Smooth muscle cell (in vitro differentiated cells): ENCODE measurements around the gene DNM3. TPM values are rescaled to one million over a fixed set of nuclear protein-coding genes. Genes with fewer than 3 reads are reported as not detected.

Experiments
- DNase-seq: peaks from one replicate; lab custom pipeline; 2025; ENCODE audit not compliant: unreplicated experiment; lab: John Stamatoyannopoulos, UW
- H2AFZ ChIP-seq: fragments of 200-600 bp; sonication (generic); 2 replicates; pipeline ENCODE4 v1.6.0; 2016; ENCODE audit warnings: antibody characterized with exemption, low read depth, mild to moderate bottlenecking
- H3F3A ChIP-seq: fragments of 200-600 bp; sonication (generic); 2 replicates; pipeline ENCODE4 v1.6.0; 2017; ENCODE audit warnings: antibody characterized with exemption, low read depth
- H3K27ac ChIP-seq: fragments of 200-600 bp; sonication (generic); 2 replicates; pipeline ENCODE4 v1.5.1; 2016; ENCODE audit warnings: low read depth, mild to moderate bottlenecking
- H3K27me3 ChIP-seq: fragments of 200-600 bp; sonication (generic); 2 replicates; pipeline ENCODE4 v1.6.1; 2016; ENCODE audit warnings: low read depth, mild to moderate bottlenecking
- H3K36me3 ChIP-seq: fragments of 200-600 bp; sonication (generic); 2 replicates; pipeline ENCODE4 v1.5.1; 2016; ENCODE audit warnings: low read depth
- H3K4me1 ChIP-seq: fragments of 200-600 bp; sonication (generic); 2 replicates; pipeline ENCODE4 v1.5.1; 2016; ENCODE audit warnings: low read depth
- H3K4me2 ChIP-seq: fragments of 200-600 bp; sonication (generic); 2 replicates; pipeline ENCODE4 v1.6.0; 2016; ENCODE audit warnings: mild to moderate bottlenecking
- H3K4me3 ChIP-seq: fragments of 200-600 bp; sonication (generic); 2 replicates; pipeline ENCODE4 v1.5.1; 2016; ENCODE audit warnings: mild to moderate bottlenecking
- H3K79me2 ChIP-seq: fragments of 200-600 bp; sonication (generic); 2 replicates; pipeline ENCODE4 v1.6.0; 2016; ENCODE audit warnings: low read depth, mild to moderate bottlenecking
- H3K9ac ChIP-seq: fragments of 200-600 bp; sonication (generic); 2 replicates; pipeline ENCODE4 v1.6.0; 2016; ENCODE audit warnings: low read depth
- H3K9me3 ChIP-seq: fragments of 200-600 bp; sonication (generic); replicated peaks from 2 replicates; pipeline ENCODE4 v1.5.1; 2016; ENCODE audit warnings: low read depth
- H4K20me1 ChIP-seq: fragments of 200-600 bp; sonication (generic); 2 replicates; pipeline ENCODE4 v1.6.0; 2016; ENCODE audit warnings: low read depth
- CTCF ChIP-seq: fragments of 200-600 bp; sonication (generic); IDR thresholded peaks from 2 replicates; pipeline ENCODE4 v1.5.1; 2017; ENCODE audit warnings: borderline replicate concordance, mild to moderate bottlenecking, antibody characterized with exemption; ENCODE audit not compliant: insufficient read depth, poor library complexity, severe bottlenecking
- WGBS: methylation state at CpG from one replicate; pipeline ENCODE4 v1.1.7; 2016; ENCODE audit warnings: low lambda C conversion rate; 5-methylcytosine and 5-hydroxymethylcytosine counted together
- polyA plus RNA-seq: library from polyadenylated mRNA; unstranded; fragments of >200 nt; fragmentation: Nextera tagmentation; extraction: Ambion mirVana; gene quantifications from 2 replicates; pipeline ENCODE4 v1.2.1, GENCODE V29; 2016
- total RNA-seq: library from RNA; depleted of rRNA; stranded (reverse); fragments of >200 nt; gene quantifications from 2 replicates; pipeline ENCODE4 v1.2.3, GENCODE V29; 2014

DNM3 gene
- total and polyA plus RNA-seq, 2 experiments from 2014 or later: 1.7 to 3.0 TPM

GRCh38 chr1:172137703-172138454 lies 296.6 kb downstream of the DNM3 start:
- no peak for DNase-seq
- WGBS: 95% methylated on average over 3 of the region's 3 CpGs
- H3K36me3 ChIP-seq: peaks cover 5% of the 10 kb centered on the region
- peaks cover 58% of the 10 kb centered on the region for H3F3A ChIP-seq
- peak overlapping the region; percentile 98 for H3K27ac ChIP-seq
- peak overlapping the region; percentile 94 for H3K4me2 ChIP-seq
- no peaks in the 10 kb centered on the region for H3K27me3 ChIP-seq
- H4K20me1 ChIP-seq: peaks cover 59% of the 10 kb centered on the region
- H3K4me1 ChIP-seq: peaks cover 21% of the 10 kb centered on the region
- H3K4me3 ChIP-seq: no peak overlapping the region
- peaks cover 36% of the 10 kb centered on the region for H3K79me2 ChIP-seq
- H2AFZ ChIP-seq: no peak overlapping the region
- H3K9me3 ChIP-seq: no peaks in the 10 kb centered on the region
- TF ChIP-seq CTCF: no peak
- H3K9ac ChIP-seq: no peak overlapping the region

- DNase-seq: no peak
These were observed 297.3 kb downstream of the DNM3 start for GRCh38 chr1:172138634-172139033.

GRCh38 chr1:172139196-172139595 lies 297.9 kb downstream of the DNM3 start:
- peaks cover 5% of the 10 kb centered on the region for H3K36me3 ChIP-seq
- peaks cover 67% of the 10 kb centered on the region for H3F3A ChIP-seq
- no peak overlapping the region for H3K9ac ChIP-seq
- H3K27me3 ChIP-seq: no peaks in the 10 kb centered on the region
- no peak for TF ChIP-seq CTCF
- no peak for DNase-seq
- no peak overlapping the region for H2AFZ ChIP-seq
- H3K4me1 ChIP-seq: peaks cover 21% of the 10 kb centered on the region
- no peaks in the 10 kb centered on the region for H3K9me3 ChIP-seq
- WGBS: 78% methylated on average over 1 of the region's 1 CpG
- H3K27ac ChIP-seq: peak overlapping the region; percentile 98
- H3K79me2 ChIP-seq: peaks cover 49% of the 10 kb centered on the region
- H4K20me1 ChIP-seq: peaks cover 59% of the 10 kb centered on the region
- peak overlapping the region; percentile 94 for H3K4me2 ChIP-seq
- H3K4me3 ChIP-seq: peak overlapping the region; percentile 72

More at GRCh38 chr1:172138634-172139033, 297.3 kb downstream of the DNM3 start:
- Histone ChIP-seq H3K4me2 (peak overlapping the region; percentile 94), H3K9ac (no peak overlapping the region), H2AFZ (no peak overlapping the region), H3K79me2 (peaks cover 43% of the 10 kb centered on the region), H3K4me3 (peak overlapping the region; percentile 72), H3K27me3 (no peaks in the 10 kb centered on the region), H3K36me3 (peaks cover 5% of the 10 kb centered on the region), H3F3A (peaks cover 62% of the 10 kb centered on the region), H3K4me1 (peaks cover 21% of the 10 kb centered on the region), H3K27ac (peak overlapping the region; percentile 98), H3K9me3 (no peaks in the 10 kb centered on the region), H4K20me1 (peaks cover 59% of the 10 kb centered on the region)
- 86% methylated on average over 2 of the region's 2 CpGs for WGBS
- no peak for TF ChIP-seq CTCF
